ENCODE data around the gene TMEM17.
A peak's percentile ranks its signal among the peaks of the same experiment; 100 is the strongest.
"Not testable (repeated sequence)": the region's sequence is repeated elsewhere in the genome, so short reads cannot be mapped to it uniquely, and the experiment has no call there.

Gene TMEM17, protein sequence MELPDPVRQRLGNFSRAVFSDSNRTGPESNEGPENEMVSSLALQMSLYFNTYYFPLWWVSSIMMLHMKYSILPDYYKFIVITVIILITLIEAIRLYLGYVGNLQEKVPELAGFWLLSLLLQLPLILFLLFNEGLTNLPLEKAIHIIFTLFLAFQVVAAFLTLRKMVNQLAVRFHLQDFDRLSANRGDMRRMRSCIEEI

DNA sequence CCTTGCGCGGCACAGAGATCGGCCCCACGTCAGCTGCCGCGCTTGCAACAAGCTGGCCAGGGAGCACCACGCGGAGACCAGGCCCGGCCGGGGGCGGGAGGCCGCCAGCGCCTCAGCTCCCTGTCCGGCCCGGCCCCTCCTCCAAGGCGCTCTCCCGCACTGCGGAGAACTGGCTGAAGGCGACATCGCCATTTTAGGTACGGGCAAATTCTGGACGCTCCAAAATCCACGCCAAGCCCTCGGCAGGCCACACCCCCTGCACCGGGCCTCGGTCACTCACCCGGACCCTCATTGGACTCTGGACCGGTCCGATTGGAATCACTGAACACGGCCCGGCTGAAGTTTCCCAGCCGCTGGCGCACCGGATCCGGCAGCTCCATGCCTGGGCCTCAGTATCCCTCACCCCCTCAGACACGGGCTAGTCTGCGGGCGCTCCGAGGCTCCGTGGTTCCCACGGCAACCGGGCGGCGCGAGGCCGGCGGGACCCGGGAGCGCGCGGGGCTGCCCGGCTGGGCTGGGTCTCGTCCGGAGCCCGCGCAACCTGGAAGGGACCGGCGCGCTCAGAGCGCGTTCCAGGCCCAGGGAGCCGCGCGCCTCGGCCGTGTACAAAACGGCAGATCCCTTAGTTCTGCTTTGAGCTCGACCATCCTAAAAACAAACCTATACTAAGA is at the start of gene TMEM17:
Gene TMEM17, minus strand, starts transcription at position 446 of the 671 bp plus-strand sequence. Its CDS starts 66 bp downstream, at position 380.
- peak; percentile 26 for DNase-seq

GRCh38 chr2:62554440-62554839 is 48.4 kb upstream of the TMEM17 start:
- no peak for DNase-seq

DNA sequence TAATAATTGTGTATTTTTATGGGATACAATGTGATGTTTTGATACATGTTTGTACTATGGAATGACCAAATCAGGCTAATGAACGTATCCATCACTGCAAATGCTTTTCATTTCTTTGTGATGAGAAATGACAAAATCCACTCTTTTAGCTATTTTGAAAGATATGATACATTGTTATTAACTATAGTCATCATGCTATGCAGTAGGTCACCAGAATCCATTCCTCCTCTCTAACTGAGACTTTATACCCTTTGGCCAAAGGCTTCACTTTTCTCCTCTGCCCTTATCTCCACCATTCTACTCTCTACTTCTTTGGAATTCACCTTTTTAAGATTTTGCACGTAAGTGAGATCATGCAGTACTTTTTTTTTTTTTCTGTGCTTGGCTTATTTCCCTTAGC is 44.5 kb upstream of the TMEM17 start:
- DNase-seq, result no peak

- no peak for DNase-seq
Observed at GRCh38 chr2:62547854-62548253, 41.9 kb upstream of the TMEM17 start.

DNA sequence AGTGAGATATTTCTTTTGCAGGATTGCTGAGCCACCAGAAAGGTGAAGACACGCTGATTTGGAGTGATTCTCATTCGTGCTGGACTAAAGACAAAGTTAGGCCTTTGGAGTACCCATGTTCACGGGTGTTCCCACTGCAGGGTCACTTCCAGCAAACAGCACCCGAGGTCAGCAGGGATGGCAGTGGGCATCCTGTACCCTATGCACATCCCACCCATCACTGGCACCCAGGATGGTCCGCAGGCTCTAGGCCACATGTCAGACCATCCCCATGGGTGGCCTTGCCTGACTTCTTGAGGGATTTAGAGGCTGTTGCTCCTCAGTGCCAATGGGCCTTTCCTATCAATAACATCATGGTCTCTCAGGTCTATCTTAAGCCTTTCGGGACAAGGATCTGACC is 39.3 kb upstream of the TMEM17 start:
- no peak for DNase-seq

GRCh38 chr2:62540408-62541168 is 34.6 kb upstream of the TMEM17 start:
- DNase-seq, result no peak

- DNase-seq, result no peak
Observed at GRCh38 chr2:62539606-62540407, 33.8 kb upstream of the TMEM17 start.

GRCh38 chr2:62538756-62539155 is 32.8 kb upstream of the TMEM17 start:
- no peak for DNase-seq

- no peak for DNase-seq
Observed at GRCh38 chr2:62537814-62538213, 31.8 kb upstream of the TMEM17 start.

GRCh38 chr2:62536873-62537547 is 31.0 kb upstream of the TMEM17 start:
- DNase-seq, result no peak

GRCh38 chr2:62535521-62535920 is 29.5 kb upstream of the TMEM17 start:
- DNase-seq, result not testable (repeated sequence)

DNA sequence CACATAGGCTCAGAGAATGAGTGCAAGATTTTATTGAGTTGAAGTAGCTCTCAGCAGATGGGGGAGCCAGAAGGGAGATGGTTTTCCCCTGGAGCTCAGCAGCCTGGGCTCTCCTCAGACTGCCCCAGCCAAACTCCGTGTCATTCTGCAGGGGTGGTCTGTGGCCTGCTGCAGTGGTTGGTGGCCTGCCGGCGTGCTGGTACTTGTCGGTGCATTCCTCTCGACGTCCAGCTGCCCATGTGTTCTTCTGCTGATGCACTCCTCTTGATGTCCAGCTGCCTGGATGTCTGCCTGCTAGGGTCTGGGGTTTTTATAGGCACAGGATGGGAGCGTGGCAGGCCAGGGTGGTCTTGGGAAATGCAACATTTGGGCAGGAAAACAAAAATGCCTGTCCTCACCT is 25.6 kb upstream of the TMEM17 start:
- no peak for DNase-seq

DNA sequence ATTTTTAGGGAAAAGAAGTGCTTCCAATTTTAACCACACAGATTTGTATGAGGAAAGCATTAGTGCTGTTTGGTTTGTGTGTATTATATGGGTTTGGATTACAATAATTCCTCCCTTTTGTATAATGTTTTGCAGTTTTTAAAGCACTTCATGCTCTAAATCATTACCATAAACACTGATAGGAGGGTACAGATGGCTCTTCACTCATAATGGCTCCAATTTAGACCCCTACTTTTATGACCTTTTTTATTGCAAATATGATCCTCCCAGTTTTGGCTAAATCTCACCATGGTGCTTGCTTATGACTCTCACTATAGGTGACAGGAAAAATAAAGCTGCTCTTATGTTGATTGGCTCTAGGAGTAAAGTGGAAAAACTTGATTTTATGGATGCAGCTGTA is 23.8 kb upstream of the TMEM17 start:
- no peak for DNase-seq

DNA sequence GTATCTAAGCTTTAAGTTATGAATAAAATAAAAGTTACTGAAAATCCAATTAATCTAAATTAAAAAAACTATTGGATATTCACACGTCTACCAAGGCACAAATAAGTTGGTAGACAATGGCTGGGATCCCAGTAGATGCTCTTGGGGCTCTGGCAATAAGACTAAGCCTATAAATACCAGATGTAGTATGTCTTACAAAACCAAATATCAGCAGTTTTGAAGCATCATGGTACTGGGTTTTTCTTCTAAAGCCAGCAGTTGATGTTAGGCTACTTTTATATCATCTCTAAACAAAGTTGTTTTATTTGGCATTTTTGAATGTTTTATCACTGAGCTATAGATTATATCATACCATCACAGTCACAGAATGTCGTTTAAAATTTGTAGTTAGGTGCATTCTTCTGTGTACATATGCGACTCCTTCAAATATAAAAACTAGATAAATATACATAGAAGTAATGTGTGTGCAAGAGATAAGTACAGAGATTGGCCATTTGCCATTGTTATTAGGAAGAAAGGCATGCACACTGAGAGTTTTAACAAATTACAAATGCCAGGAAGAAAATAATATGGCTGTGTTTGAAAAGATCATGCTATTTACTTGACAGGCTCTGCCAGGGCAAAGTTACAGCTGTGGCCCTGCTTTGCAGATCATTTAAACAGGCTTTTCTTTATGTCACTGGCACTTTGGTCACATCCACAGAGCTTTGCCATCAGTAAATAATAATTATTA is 21.6 kb upstream of the TMEM17 start:
- no peak for DNase-seq

- no peak for DNase-seq
Observed at GRCh38 chr2:62526531-62527381, 20.8 kb upstream of the TMEM17 start.

DNA sequence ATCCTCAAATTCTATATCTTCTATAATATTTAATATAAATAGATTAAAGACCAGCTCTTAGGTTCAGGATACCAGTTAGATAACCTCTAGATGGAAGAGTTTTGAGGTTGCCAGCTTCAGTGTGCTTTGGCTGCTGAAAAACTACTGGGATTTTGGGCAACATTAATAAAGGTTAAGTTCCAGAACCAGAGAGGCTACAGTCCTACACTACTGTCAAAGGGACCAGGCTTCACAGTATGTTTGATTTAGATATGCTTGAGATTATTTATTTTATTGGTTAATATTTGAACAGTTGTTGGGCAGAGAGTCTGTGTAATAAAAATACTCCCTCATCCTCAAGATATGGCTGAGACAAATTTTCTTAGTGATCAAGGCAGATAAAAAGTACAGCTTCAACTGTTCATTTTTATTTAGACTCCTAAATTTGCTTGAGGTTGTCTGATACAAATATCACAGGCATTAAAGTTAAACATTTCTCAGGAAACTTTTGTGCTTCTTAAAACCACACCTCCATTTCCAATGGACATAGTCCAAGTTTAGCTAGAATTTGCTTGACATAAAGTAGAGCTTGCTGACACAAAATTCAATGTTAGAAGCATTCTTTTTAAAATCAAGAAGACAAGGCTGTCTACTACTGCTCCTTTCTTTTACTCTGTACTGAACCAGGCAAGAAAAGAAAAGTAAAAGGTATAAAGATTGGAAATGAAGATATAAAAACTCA is 19.7 kb upstream of the TMEM17 start:
- DNase-seq, result no peak

DNA sequence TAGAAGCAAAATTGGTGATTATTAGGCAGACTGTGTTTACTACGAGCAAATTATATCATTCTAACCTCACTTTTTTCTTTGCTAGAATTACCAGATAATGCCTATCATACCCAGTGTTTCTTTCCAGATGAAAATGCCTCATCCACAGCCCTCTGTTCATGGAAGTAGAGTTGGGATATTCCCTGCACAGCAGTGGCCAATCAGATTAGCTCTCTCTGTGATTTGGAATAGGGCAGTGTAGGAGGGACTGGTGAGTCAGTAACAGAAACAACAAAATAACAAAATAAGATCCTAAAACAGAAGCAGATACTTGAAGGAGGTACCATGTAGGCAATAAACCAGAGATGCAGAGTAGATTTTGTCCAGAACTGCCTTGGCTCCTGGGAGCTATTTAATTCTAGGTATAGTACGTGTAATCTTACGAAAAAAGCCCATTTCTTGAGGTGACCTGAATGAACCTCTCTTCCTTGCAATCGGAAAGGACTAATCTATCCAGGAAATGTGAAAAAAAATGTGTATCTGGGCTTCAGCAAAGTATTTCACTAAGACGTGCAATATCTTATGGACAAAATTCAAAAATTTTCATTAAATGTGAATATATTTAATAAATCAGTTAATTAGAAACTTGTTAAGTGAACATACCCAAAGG is 18.4 kb upstream of the TMEM17 start:
- no peak for DNase-seq

DNA sequence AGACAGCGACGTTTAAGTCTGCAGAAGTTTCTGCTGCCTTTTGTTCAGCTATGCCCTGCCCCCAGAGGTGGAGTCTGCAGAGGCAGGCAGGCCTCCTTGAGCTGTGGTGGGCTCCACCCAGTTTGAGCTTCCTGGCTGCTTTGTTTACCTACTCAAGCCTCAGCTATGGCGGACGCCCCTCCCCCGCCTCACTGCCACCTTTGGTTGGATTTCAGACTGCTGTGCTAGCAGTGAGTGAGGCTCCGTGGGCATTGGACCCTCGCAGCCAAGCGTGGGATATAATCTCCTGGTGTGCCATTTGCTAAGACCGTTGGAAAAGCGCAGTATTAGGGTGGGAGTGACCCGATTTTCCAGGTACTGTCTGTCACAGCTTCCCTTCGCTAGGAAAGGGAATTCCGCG is 15.1 kb upstream of the TMEM17 start:
- DNase-seq, result not testable (repeated sequence)

- DNase-seq, result no peak
Observed at GRCh38 chr2:62512384-62512783, 6.4 kb upstream of the TMEM17 start.

DNA sequence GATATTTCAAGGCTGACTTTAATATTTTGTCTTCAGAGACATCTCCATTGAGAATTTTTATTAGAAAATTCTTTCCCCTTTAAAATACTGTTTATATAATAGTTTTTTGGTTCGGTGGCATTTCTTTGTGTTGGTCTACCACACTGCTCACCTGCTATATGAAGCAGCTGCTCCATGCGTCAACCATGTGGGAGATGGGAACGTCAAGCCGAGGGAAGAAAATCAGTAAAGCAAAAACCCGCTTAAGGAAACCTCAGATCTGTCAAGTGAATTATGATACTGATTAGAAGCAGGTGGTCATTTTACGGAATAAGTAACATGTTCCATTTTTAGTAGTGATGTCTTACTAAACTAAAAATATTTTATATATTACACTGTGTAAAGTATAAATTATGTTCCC is 5.6 kb upstream of the TMEM17 start:
- DNase-seq, result no peak

Measured in CD4-positive, alpha-beta T cell treated with Interleukin-21 for 1 hour (primary cell).